HG03103 (cell line): ENCODE data around the gene CDKL5.
A peak's percentile ranks its signal among the peaks of the same experiment; 100 is the strongest.

ENCODE experiments used
- ATAC-seq: cut with Tn5 transposase; IDR thresholded peaks from one replicate; pipeline ENCODE4 v1.9.1; 2021; ENCODE audit warnings: low read depth; ENCODE audit not compliant: unreplicated experiment

CDKL5 gene

DNA sequence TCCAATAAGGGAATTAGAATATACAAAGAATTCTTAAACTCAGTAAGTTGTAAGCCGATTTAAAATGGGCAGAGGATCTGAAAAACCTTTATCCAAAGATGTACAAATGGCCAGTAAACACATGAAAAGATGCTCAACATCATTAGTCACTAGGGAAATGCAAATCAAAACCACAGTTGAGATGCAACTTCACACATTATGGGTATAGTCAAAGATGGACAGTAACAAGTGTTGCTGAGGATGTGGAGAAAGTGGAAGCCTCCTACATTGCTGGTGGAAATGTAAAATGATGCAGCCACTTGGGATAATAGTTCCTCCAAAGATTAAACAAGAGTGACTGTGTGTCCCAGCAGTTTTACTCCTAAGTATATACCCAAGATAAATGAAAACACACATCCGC, 213.9 kb downstream of the CDKL5 start:
- no peak for ATAC-seq

- ATAC-seq, result no peak
Observed at GRCh38 chrX:18640686-18641085, 215.3 kb downstream of the CDKL5 start.

DNA sequence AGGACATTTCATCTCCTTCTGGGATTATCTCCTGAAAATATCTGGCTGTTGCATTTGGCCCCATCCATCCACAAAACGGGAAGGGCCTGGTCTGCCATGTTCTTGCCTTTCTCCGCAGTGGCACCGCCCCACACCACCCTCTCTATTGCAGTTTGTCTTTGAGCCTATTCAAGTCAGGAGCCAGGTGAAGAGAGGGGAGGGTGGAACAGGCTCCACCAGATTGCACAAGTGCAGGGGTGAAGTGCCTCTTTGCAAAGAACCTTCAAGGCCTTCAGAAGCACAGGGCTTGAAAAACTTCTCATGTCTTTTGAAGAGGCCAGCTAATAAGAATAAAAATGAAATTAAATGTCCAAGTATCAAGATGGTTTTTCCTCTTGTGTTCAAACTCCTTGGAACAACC, 217.8 kb downstream of the CDKL5 start:
- no peak for ATAC-seq

GRCh38 chrX:18643853-18644252, 218.4 kb downstream of the CDKL5 start:
- no peak for ATAC-seq

DNA sequence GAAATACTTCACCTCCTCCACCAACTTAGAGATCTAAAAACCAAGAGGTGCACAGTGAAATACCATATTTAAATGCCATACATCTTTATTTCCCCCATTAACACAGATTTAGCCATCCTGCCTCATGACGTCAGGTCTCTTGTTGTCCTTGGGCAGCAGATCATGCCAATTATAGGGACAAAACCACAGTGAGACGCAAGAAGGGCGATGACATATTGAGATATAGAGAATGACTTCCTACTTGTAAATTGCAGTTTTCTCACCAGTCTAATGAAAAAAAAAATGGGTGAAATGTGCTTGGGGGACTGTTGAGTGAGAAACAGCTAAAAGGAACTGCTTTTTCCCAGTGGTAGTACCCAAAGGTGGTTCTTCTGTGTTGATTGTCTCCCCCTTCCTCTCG, 222.2 kb downstream of the CDKL5 start:
- ATAC-seq, result no peak

GRCh38 chrX:18649498-18649951, 224.1 kb downstream of the CDKL5 start:
- no peak for ATAC-seq

- no peak for ATAC-seq
Observed at GRCh38 chrX:18650662-18651061, 225.3 kb downstream of the CDKL5 start.

DNA sequence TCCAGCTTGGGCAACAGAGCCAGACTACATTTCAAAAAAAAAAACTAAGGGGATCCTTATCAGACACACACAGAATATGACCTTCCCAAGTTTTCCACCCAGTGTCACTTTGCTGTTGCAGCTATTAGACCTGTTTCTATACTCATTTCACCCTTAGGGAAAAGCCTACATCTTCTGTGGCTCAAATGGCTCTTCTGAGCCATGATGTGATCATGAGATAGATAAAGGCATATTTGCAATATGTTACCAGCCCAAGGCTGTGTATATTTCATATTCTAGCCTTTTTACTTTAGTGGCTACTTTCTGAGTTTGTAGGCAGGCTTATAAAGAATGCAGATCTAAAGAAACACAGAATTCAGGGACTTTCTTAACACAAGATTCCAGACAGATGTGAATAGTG, 227.2 kb downstream of the CDKL5 start:
- no peak for ATAC-seq

DNA sequence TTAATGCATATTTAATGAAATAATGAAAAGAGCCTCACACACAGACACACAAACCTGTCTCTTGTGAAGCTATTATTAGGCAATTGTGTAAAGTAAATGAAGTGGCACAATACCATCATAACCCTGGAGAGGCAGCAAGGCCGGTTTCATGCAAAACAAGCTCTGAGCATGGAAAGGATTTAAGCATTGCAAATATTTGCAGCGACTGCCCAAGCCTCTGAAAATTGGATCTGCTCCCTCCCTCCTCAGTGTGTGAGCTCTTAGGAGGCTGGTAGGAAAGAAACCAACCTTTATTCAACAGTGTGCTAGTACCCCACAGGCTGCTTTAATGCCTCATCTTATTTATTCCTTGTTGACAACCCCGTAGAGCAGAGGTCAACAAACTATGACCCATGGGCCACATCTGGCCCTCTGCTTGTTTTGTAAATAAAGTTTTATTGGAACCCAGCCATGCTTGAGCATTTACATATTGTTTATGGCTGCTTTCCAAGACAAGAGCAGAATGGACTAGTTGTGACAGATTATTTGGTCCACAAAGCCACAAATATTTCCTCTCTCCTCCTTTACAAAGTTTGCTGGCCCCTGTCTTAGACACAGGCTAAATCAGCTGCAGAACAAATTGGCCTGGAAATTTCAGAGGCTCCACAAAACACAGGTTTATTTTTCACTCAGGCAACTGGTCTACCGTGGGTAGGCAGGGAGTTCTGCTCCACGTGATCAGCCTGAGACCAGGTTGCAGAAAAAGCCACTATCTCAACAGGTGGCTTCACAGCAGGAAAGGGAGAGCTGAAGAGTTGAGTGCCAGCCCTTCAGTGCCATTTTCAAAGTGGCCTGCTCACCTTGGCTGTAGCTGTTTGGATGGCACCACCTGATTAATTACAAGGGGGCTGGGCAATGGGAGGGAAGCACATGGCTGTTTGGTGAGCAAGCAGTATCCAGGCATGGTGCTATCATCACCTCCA, 229.7 kb downstream of the CDKL5 start:
- ATAC-seq, result no peak

GRCh38 chrX:18661273-18661672, 235.9 kb downstream of the CDKL5 start:
- ATAC-seq, result no peak

DNA sequence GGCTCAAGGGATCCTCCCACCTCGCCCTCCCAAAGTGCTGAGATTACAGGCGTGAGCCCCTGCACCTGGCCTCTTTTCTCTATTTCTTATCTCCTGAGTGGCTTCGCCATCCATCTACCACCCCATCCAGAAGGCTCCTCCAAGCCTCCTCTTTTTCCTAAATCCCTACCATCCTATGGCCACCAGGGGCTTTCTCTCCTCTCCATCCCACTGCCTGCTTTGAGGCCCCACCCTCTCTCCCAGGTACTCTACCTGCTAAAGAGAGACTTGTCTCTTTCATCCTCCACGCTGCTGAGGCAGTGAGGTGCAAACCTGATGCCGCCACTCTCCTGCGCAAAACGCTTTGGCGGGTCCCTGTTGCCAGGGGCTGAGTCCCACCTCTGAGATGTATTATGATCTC, 239.5 kb downstream of the CDKL5 start:
- ATAC-seq, result no peak

DNA sequence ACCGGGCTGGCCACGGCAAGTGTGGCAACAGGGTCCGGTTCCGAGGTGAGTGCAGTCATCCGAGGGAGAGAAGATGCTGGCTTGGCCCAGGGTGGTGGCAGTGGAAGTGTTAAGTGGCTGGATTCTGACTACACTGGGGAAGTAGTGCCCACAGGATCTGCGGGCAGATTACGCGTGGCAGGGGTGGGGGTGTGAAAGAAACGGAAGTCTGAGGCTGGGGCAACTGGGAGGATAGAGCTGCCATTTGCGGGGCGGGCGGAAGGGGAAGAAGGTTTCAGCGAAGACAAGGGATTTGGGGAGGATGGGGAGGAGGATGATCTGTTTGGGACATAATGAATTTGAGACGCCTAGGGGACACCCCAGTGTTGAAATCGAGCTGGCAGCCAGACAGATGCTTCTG, 241.2 kb downstream of the CDKL5 start:
- ATAC-seq, result no peak

DNA sequence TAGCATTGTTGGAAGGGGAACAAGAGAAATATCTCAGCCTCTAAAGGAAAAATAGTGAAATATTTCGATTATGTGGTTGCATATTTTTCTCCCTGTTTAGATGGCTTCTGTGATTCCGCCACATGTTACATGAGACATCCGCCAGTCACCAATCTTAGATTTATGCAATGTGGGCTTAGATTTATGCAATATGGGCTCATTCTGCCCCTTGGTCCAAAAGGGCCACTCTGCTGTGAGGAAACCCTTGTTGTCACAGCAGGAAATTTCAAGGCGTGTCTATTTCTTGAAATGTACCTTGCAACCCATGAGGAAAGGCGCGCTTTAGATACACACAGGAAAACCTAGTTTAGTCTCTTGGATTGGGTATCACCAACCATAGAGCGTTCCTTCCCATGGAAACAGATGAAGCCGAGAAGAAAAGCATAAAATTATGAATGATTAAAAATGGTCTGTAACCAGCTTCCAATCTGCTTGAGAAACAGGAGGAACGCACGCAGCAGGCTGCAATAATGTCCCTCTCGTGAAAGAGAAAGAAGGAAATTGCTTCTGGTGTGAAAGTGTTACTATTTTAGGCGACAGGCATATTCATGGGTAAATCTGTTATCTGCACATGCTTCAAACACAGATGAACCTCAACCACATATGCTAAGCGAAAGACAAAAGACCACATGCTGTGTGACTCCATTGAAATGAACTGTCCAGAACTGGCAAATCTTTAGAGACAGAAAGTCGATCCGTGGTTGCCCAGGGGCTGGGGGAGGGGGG, 242.8 kb downstream of the CDKL5 start:
- no peak for ATAC-seq

GRCh38 chrX:18672008-18672407, 246.6 kb downstream of the CDKL5 start, which contains the start of gene RS1:
RS1 (minus strand) TSS chrX:18672108; CDS start chrX:18672068, 40 bp downstream.
- ATAC-seq, result no peak

DNA sequence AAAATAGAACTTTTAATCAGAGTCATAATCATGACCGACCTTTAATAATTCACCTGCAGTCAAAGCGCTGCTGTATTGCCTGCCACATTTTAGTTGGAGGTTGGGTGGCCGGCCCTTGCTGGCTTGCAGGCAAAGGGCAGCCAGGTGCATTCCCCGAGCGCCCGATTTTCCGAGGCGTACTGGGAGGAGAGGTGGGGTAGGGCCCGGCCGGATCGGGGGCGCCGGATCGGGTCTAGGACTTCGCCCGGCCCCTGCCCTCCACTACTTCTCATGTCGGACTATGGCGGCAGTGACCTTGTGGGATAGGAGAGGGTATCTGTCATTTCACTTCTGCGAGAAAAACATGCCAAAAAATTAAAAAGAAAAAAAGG, 249.0 kb downstream of the CDKL5 start:
- peak; percentile 34 for ATAC-seq

- ATAC-seq, result peak; percentile 70
Observed at GRCh38 chrX:18674788-18675735, 249.7 kb downstream of the CDKL5 start.

DNA sequence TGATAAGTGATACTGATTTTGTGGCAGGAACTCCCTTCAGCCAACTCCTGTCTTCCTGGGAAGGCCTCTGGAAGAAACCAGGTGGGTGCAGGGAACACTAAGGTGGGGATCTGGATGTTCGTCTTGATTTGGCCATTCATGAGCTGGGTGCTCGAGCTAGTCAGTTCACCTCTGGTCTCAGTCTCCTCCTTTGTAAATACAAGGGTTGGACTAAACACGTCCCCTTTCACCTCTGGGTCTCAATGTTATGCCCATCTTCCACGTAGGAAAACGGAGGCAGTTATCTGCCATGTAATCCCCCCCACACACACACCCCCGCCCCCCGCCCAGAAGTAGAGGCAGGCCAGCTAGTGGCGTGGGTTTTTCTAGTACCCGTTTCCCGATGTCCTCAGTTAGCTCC, 250.6 kb downstream of the CDKL5 start:
- ATAC-seq, result no peak

- ATAC-seq, result no peak
Observed at GRCh38 chrX:18676470-18676869, 251.1 kb downstream of the CDKL5 start.

DNA sequence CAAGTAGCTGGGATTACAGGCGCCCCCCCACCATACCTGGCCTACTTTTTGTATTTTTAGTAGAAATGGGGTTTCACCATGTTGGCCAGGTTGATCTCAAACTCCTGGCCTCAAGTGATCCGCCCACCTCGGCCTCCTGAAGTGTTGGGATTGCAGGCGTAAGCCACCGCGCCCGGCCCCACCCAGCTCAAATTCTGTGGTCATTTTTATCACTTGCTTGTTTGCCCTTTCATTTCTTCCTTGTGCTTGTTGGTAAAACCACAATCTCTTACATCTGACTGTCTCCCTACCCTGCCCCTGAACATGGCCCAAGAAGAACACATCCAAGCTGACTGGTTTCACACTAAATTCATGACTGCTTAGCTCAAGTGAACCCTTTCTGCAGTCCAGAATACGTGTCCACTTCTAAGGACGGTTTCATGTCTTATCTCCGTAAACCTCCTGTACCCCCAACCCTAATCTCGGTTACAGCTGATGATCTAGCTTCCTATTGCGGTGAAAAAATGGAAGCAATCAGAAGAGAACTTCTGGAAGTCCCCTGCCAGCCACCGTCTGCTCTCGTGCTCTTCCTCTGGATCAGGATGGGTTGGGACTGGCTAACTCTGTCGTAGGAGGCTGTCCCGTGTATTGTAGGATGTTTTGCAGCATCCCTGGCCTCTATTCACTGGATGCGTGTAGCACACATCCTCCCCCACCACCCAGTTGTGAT, 251.9 kb downstream of the CDKL5 start:
- no peak for ATAC-seq

DNA sequence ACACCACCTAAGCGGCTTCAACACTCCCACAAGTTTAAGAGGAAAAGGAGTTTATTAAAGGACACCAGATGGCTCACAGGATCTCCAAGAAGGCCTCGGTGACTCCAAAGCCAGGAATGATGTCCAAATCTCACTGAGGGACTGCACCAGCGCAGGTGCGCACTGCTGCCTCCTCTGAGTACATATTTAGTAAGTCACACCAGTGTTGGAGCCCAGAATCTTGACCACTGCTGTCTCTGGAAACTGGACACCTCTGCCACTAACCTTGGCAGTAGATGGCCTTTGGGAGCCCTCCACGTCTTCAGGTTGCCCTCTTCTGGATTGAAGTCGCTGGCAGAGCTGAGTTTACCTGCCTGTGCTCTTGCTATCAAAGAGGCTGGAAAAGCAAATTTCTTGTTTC, 256.6 kb downstream of the CDKL5 start:
- no peak for ATAC-seq
